Islet of Langerhans (tissue), 1 donor: ENCODE measurements around the gene KRTAP4-6.
"Not testable (repeated sequence)": the region's sequence is repeated elsewhere in the genome, so short reads cannot be mapped to it uniquely, and the experiment has no call there.

Experiments
- FAIRE-seq: peaks from one replicate; lab custom pipeline; 2011; peaks lifted over from hg19 to GRCh38; lab: Jason Lieb, UNC

Gene KRTAP4-6

DNA sequence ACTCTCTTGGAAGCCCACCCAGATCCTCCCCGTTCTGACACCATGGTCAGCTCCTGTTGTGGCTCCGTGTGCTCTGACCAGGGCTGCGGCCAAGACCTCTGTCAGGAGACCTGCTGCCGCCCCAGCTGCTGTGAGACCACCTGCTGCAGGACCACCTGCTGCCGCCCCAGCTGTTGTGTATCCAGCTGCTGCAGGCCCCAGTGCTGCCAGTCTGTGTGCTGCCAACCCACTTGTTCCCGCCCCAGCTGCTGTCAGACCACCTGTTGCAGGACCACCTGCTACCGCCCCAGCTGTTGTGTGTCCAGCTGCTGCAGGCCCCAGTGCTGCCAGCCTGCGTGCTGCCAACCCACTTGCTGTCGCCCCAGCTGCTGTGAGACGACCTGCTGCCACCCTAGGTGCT lies 35.0 kb downstream of the KRTAP4-6 start, which contains the start of gene KRTAP4-9:
Gene KRTAP4-9, plus strand, starts transcription at position 43 of the 400 bp plus-strand sequence. Its CDS starts 0 bp downstream, at position 43.
- not testable (repeated sequence) for FAIRE-seq

DNA sequence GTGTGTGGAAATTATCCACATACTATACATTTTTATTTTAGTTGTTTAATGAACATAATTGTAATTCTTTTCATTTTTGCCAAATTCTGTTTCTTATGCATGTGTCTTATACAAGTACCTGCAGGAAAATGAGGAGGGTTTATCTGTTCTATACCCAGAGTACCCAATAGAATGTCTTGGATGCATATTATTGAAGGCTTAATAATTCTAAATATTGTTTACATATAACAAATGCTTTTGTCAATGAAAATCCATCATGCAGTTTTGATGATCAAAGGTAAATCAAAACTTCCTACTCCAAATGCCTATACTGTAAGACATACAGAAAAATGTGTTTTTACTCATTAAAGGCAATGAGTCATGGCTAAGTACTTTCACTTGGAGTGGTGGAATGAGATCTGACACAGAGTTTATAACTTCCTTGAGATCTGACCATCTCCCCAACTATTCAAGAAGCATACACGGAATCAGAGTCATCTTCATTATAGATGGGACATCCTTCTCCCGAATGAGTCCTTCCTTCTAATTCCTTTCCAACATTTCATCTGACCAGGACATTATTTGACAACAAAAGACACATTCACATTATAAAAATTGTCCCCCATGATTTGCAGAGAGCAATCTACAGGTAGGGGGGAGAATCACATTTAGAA lies 35.8 kb downstream of the KRTAP4-6 start:
- not testable (repeated sequence) for FAIRE-seq

- FAIRE-seq, result no peak
Measured at GRCh38 chr17:41103896-41104295, 36.4 kb downstream of the KRTAP4-6 start.

DNA sequence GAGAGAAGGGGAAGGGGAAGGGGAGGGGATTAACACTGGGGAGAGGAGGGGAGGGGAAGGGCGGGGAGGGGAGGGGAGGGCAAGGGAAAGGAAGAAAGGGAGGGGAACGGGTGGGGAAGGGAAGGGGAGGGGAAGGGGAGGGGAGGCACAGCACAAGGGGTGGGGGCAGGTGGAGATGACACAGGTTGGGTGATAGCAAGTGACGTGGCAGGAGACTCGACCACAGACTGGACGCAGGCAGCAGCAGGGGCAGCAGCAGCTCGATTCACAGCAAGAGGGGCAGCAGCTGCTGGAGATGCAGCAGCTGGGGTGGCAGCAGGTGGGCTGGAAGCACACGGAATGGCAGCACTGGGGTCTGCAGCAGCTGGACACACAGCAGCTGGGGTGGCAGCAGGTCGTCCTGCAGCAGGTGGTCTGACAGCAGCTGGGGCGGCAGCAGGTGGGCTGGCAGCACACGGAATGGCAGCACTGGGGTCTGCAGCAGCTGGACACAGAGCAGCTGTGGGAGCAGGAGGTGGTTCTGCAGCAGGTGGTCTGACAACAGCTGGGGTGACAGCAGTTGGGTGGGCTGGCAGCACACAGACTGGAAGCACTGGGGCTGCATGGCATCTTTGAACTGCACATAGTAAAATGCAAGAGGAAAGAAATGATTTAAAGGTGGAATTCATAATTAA lies 38.6 kb downstream of the KRTAP4-6 start, which contains the start of gene KRTAP4-16:
Gene KRTAP4-16, minus strand, starts transcription at position 624 of the 674 bp plus-strand sequence. Its CDS starts 0 bp downstream, at position 624.
- FAIRE-seq, result no peak

DNA sequence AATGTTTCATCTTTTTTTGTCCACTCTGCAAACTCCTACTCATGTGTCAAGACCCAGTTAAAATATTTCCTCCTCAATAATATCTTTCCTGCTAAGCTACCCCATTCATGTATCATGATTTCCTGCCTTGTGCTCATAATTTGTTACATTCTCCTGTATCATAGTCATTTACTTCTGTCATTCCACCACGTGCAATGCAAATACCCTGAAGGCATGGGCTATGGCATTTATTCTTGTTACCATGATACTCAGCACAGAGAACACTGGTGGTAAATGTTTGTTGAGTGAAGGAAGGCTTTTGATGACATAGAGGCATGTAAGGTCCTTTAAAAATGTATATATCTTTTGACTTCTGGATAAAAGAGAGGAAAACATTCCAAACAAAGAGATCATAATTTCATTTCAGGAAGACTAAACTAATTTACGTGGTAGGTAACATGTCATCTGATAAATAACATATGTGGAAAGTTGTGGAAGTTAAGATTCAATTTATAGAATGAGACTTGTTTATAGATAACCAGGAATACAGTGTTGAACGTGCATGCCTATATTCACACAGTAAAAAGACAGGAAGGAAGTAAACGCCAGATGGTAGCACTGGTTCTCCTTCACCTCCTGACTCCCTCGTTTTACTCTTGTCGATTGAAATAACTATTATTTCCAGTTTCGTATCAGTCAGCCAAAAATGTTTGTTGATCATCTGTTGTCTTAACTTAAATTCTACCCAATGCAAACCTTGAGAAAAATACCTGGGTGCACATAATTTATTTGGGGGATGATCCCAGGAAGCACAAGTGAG lies 40.5 kb downstream of the KRTAP4-6 start:
- FAIRE-seq, result not testable (repeated sequence)

GRCh38 chr17:41098481-41098880 lies 41.9 kb downstream of the KRTAP4-6 start:
- no peak for FAIRE-seq

GRCh38 chr17:41098042-41098441 lies 42.3 kb downstream of the KRTAP4-6 start, which contains the start of gene KRTAP4-8:
Gene KRTAP4-8, minus strand, starts transcription at chr17:41098142. Its CDS starts 58 bp downstream, at chr17:41098084.
- no peak for FAIRE-seq

DNA sequence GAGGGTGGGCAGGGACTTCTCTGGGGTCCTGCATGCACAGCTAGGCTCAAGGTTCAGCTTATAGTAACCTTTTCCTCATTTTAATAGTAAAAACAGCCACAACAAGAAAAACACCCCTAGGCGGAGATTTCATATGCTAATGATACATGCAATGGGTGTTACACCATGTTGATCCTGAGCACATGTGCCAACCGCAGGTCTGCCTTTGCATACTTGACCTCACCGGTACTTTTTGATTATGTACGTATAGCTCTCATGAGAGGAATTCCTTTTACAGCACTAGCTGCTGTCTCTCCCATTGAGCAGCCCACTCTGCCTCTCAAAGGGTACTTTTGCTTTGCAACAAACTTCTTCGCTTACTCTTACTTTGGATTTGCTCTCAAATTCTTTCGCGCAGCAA lies 44.3 kb downstream of the KRTAP4-6 start:
- no peak for FAIRE-seq
